H1 (cell line): ENCODE measurements around the gene AHRR. TPM values are rescaled to one million over a fixed set of nuclear protein-coding genes. Genes with fewer than 3 reads are reported as not detected.
A peak's percentile ranks its signal among the peaks of the same experiment; 100 is the strongest.

Source experiments
- CTCF ChIA-PET: fragments of 300-600 bp; sonication (Branson Sonifier 250); formaldehyde crosslinking; loops from one replicate; lab custom pipeline; 2021; ENCODE audit not compliant: partially characterized antibody; lab: Charles Lee
- POLR2A ChIA-PET: fragments of 300-600 bp; sonication (Branson Sonifier 250); formaldehyde crosslinking; loops from one replicate; lab custom pipeline; 2021; ENCODE audit warnings: inconsistent platforms; ENCODE audit not compliant: partially characterized antibody; lab: Charles Lee
- DNase-seq, 2 experiments: peaks; one replicate each; pipeline versions ENCODE4 v3.0.0 to v3.0.0-alpha.2; 2010 to 2022; ENCODE audit warnings: low spot score in 2 of 2, low read depth in 1 of 2, mixed read lengths in 1 of 2
- FAIRE-seq: peaks from 2 replicates; lab custom pipeline; 2011; peaks lifted over from hg19 to GRCh38; lab: Jason Lieb, UNC
- H2AFZ ChIP-seq: 2 replicates; pipeline ENCODE4 v1.8.1; 2012; ENCODE audit warnings: low read length, inconsistent platforms
- H2AK5ac ChIP-seq: 2 replicates; pipeline ENCODE4 v1.6.1; 2013; ENCODE audit warnings: low read depth, low read length
- H2BK120ac ChIP-seq: replicated peaks from 2 replicates; pipeline ENCODE3; 2013; ENCODE audit warnings: low read depth, low read length, inconsistent platforms
- H2BK12ac ChIP-seq: 2 replicates; pipeline ENCODE4 v1.6.1; 2013; ENCODE audit warnings: low read depth, low read length
- H2BK15ac ChIP-seq: 2 replicates; pipeline ENCODE4 v1.6.1; 2013; ENCODE audit warnings: low read length
- H2BK20ac ChIP-seq: 2 replicates; pipeline ENCODE4 v1.6.1; 2013; ENCODE audit warnings: low read length
- H2BK5ac ChIP-seq: 2 replicates; pipeline ENCODE4 v1.6.1; 2013; ENCODE audit warnings: low read depth, low read length
- H3K14ac ChIP-seq: 2 replicates; pipeline ENCODE4 v1.6.1; 2013; ENCODE audit warnings: inconsistent platforms; ENCODE audit not compliant: insufficient read length
- H3K18ac ChIP-seq: 2 replicates; pipeline ENCODE4 v1.6.1; 2013; ENCODE audit warnings: low read length; ENCODE audit errors: extremely low read depth
- H3K23ac ChIP-seq: 2 replicates; pipeline ENCODE4 v1.6.1; 2013; ENCODE audit warnings: inconsistent platforms; ENCODE audit not compliant: insufficient read length
- H3K23me2 ChIP-seq: 2 replicates; pipeline ENCODE4 v1.6.1; 2013; ENCODE audit warnings: low read depth, low read length
- H3K27ac ChIP-seq: 2 replicates; pipeline ENCODE4 v1.6.1; 2011; ENCODE audit warnings: low read depth, low read length, inconsistent platforms
- H3K27me3 ChIP-seq, 4 experiments: replicated peaks in 1 of 4; 1 replicate in 1 of 4; 2 replicates in 3 of 4; pipeline versions ENCODE4 v1.6.1 to v1.8.1; 2011 to 2013; ENCODE audit warnings: low read length in 3 of 4, mild to moderate bottlenecking in 3 of 4, inconsistent platforms in 2 of 4, mixed read lengths in 2 of 4, moderate library complexity in 1 of 4; ENCODE audit not compliant: control insufficient read depth in 3 of 4, insufficient read depth in 3 of 4; ENCODE audit errors: extremely low read depth in 1 of 4
- H3K36me3 ChIP-seq, 4 experiments: 2 replicates each; pipeline versions ENCODE4 v1.6.1 to v1.8.1; 2011 to 2013; ENCODE audit warnings: mild to moderate bottlenecking in 4 of 4, low read length in 3 of 4, moderate library complexity in 2 of 4, control low read depth in 1 of 4, inconsistent platforms in 1 of 4; ENCODE audit not compliant: insufficient read depth in 4 of 4, control insufficient read depth in 2 of 4
- H3K4ac ChIP-seq: replicated peaks from 2 replicates; pipeline ENCODE3; 2013; ENCODE audit warnings: low read length, low read depth, mixed read lengths, inconsistent platforms; ENCODE audit not compliant: insufficient read length
- H3K4me1 ChIP-seq, 4 experiments: replicated peaks in 1 of 4; 1 replicate in 1 of 4; 2 replicates in 3 of 4; pipeline versions ENCODE4 v1.6.1 to v1.8.1; 2011 to 2013; ENCODE audit warnings: low read length in 3 of 4, inconsistent platforms in 2 of 4, mixed read lengths in 1 of 4; ENCODE audit not compliant: insufficient read depth in 4 of 4, control insufficient read depth in 3 of 4
- H3K4me2 ChIP-seq, 2 experiments: 2 replicates each; pipeline versions ENCODE4 v1.6.1 to v1.8.1; 2011 to 2013; ENCODE audit warnings: low read depth in 2 of 2, low read length in 2 of 2, control low read depth in 1 of 2, inconsistent platforms in 1 of 2, mild to moderate bottlenecking in 1 of 2; ENCODE audit not compliant: insufficient read depth in 1 of 2
- H3K4me3 ChIP-seq, 4 experiments: fragments of 200-600, 300-600 bp in 1 of 4; sonication (generic), shearing (Covaris generic), sonication (Bioruptor Twin) in 1 of 4; 2 replicates each; pipeline versions ENCODE4 v1.5.1 to v1.8.1; 2011 to 2016; ENCODE audit warnings: low read length in 4 of 4, low read depth in 3 of 4, control low read depth in 2 of 4, inconsistent platforms in 2 of 4, mild to moderate bottlenecking in 2 of 4, mixed read lengths in 1 of 4, moderate library complexity in 1 of 4; ENCODE audit not compliant: insufficient read depth in 2 of 4; ENCODE audit errors: extremely low read depth in 1 of 4
- H3K56ac ChIP-seq: replicated peaks from 2 replicates; pipeline ENCODE3; 2013; ENCODE audit warnings: low read depth, mild to moderate bottlenecking, mixed read lengths, low read length, inconsistent platforms; ENCODE audit not compliant: insufficient read length
- H3K79me1 ChIP-seq: 2 replicates; pipeline ENCODE4 v1.6.1; 2013; ENCODE audit warnings: low read depth, low read length, control low read depth
- H3K79me2 ChIP-seq, 2 experiments: 2 replicates each; pipeline versions ENCODE4 v1.6.1 to v1.8.1; 2012 to 2013; ENCODE audit warnings: low read length in 2 of 2, mild to moderate bottlenecking in 2 of 2, inconsistent platforms in 1 of 2; ENCODE audit not compliant: insufficient read depth in 2 of 2, control insufficient read depth in 1 of 2
- H3K9ac ChIP-seq, 4 experiments: replicated peaks in 1 of 4; 1 replicate in 1 of 4; 2 replicates in 3 of 4; pipeline versions ENCODE4 v1.6.1 to v1.8.1; 2011 to 2013; ENCODE audit warnings: low read depth in 3 of 4, low read length in 3 of 4, control low read depth in 2 of 4, mild to moderate bottlenecking in 2 of 4, moderate library complexity in 2 of 4, inconsistent platforms in 1 of 4; ENCODE audit errors: extremely low read depth in 1 of 4
- H3K9me3 ChIP-seq, 2 experiments: 2 replicates each; pipeline versions ENCODE4 v1.6.1 to v1.8.1; 2012 to 2013; ENCODE audit warnings: mild to moderate bottlenecking in 2 of 2, moderate library complexity in 2 of 2, control low read depth in 1 of 2, inconsistent platforms in 1 of 2, low read depth in 1 of 2, low read length in 1 of 2, mixed read lengths in 1 of 2; ENCODE audit not compliant: insufficient read depth in 2 of 2
- H4K20me1 ChIP-seq, 2 experiments: replicated peaks in 1 of 2; 2 replicates each; pipeline versions ENCODE3 to v1.8.1; 2011 to 2013; ENCODE audit warnings: inconsistent platforms in 2 of 2, low read length in 2 of 2, mild to moderate bottlenecking in 1 of 2; ENCODE audit not compliant: insufficient read depth in 2 of 2, control insufficient read depth in 1 of 2
- H4K5ac ChIP-seq: 2 replicates; pipeline ENCODE4 v1.6.1; 2013; ENCODE audit warnings: low read length, low read depth, mixed read lengths, inconsistent platforms; ENCODE audit not compliant: insufficient read length
- H4K8ac ChIP-seq: 2 replicates; pipeline ENCODE4 v1.8.0; 2013; ENCODE audit warnings: mild to moderate bottlenecking, moderate library complexity, low read length, inconsistent platforms; ENCODE audit not compliant: insufficient read depth; ENCODE audit errors: extremely low read depth
- H4K91ac ChIP-seq: replicated peaks from 2 replicates; pipeline ENCODE3; 2013; ENCODE audit warnings: low read length, mixed read lengths, inconsistent platforms; ENCODE audit not compliant: insufficient read length
- BRCA1 ChIP-seq: IDR thresholded peaks from 2 replicates; pipeline ENCODE4 v1.6.1; 2012; ENCODE audit warnings: low read depth, low read length, improper control_type of control experiment
- CHD2 ChIP-seq: IDR thresholded peaks from 2 replicates; pipeline ENCODE4 v1.6.1; 2012; ENCODE audit warnings: low read length, improper control_type of control experiment
- EP300 ChIP-seq, 2 experiments: IDR thresholded peaks; 1 replicate in 1 of 2; 2 replicates in 1 of 2; pipeline ENCODE4 v1.6.1; 2011 to 2012; ENCODE audit warnings: low read depth in 2 of 2, low read length in 2 of 2, mild to moderate bottlenecking in 2 of 2, borderline replicate concordance in 1 of 2, inconsistent platforms in 1 of 2, moderate library complexity in 1 of 2
- HDAC6 ChIP-seq: IDR thresholded peaks from one replicate; pipeline ENCODE4 v1.7.1; 2012; ENCODE audit warnings: low read depth, mild to moderate bottlenecking, inconsistent platforms, low read length, moderate library complexity
- RFX5 ChIP-seq: IDR thresholded peaks from 2 replicates; pipeline ENCODE4 v1.6.1; 2011; ENCODE audit warnings: low read depth, low read length, improper control_type of control experiment, borderline replicate concordance
- TBP ChIP-seq: IDR thresholded peaks from 2 replicates; pipeline ENCODE4 v1.6.1; 2011; ENCODE audit warnings: low read depth, low read length, improper control_type of control experiment
- TCF12 ChIP-seq: IDR thresholded peaks from 2 replicates; pipeline ENCODE4 v1.6.1; 2011; ENCODE audit warnings: low read depth, mild to moderate bottlenecking, low read length
- WGBS, 2 experiments: shearing (Covaris generic) in 1 of 2; methylation state at CpG; one replicate each; pipeline versions ENCODE4 v1.1.6 to v1.1.7; 2013 to 2015; ENCODE audit warnings: low lambda C conversion rate in 2 of 2, mixed read lengths in 2 of 2, inconsistent platforms in 1 of 2, low coverage in 1 of 2, missing lambda C conversion rate in 1 of 2; ENCODE audit not compliant: insufficient replicate concordance in 2 of 2, insufficient coverage in 1 of 2, insufficient read length in 1 of 2; ENCODE audit errors: extremely low coverage in 1 of 2, missing lambda C conversion rate in 1 of 2; 5-methylcytosine and 5-hydroxymethylcytosine counted together
- polyA plus RNA-seq, 7 experiments: library from polyadenylated mRNA; depleted of rRNA in 3 of 7; stranded (reverse) in 5 of 7; unstranded in 2 of 7; fragments of >200 nt in 5 of 7; fragments of 200-250 nt in 2 of 7; gene quantifications; 1 replicate in 5 of 7; 2 replicates in 1 of 7; 4 replicates in 1 of 7; pipeline versions ENCODE4 v1.2.1 to v1.2.3, GENCODE V29; 2011 to 2013; ENCODE audit warnings: missing spikeins in 2 of 7, mixed read lengths in 2 of 7
- total RNA-seq: library from RNA; stranded (reverse); fragmentation: NEBNext Ultra II Directional; extraction: Animal tissue kit (Norgen Biotek cat#: 25700); gene quantifications from 2 replicates; pipeline ENCODE4 v1.2.1, GENCODE V29; 2021

The AHRR gene
- total and polyA plus RNA-seq, 2 of the 8 experiments (the other 6 are each of a cell fraction or from before 2014, with no cell fraction given) = 0.41 to 0.80 TPM

- Histone ChIP-seq H3K9me3 (peaks cover 0 to 3% of the 10 kb centered on the region in 2 experiments; a peak in 1 of 4 replicates), H3K36me3 (no peaks in the 10 kb centered on the region), H3K23ac (no peak overlapping the region), H3K79me2 (no peaks in the 10 kb centered on the region), H3K56ac (peak overlapping the region; percentile 90), H3K4me3 (no peak overlapping the region), H2AFZ (no peak overlapping the region), H3K23me2 (peaks cover 10% of the 10 kb centered on the region; the same call in 1 of the 2 replicates), H3K4me2 (no peak overlapping the region), H2BK20ac (no peak overlapping the region), H3K79me1 (no peaks in the 10 kb centered on the region), H4K20me1 (peaks cover 0 to 4% of the 10 kb centered on the region in 2 experiments), H4K91ac (no peak overlapping the region), H2BK12ac (no peak overlapping the region), H3K9ac (no peak overlapping the region), H3K18ac (no peak overlapping the region), H3K4me1 (peaks cover 0 to 3% (median 1%) of the 10 kb centered on the region in 4 experiments; a peak in 2 of 7 replicates), H3K27me3 (no peaks in the 10 kb centered on the region), H2BK120ac (no peak overlapping the region), H2AK5ac (no peak overlapping the region), H2BK15ac (no peak overlapping the region), H2BK5ac (no peak overlapping the region), H3K27ac (no peak overlapping the region), H3K14ac (no peak overlapping the region), H3K4ac (no peak overlapping the region), H4K8ac (no peak overlapping the region), H4K5ac (no peak overlapping the region)
- DNase-seq (no peak), FAIRE-seq (no peak)
- CTCF ChIA-PET = interaction anchor here (0.6 to 9.7 kb wide), 6 partner anchors 10 to 113 kb away, joined by 3 to 99 read pairs (median 6); partner anchors contain the start of gene AHRR
- WGBS, 2 experiments = 62 to 100% methylated on average over 1 to 3 of the region's 3 CpGs
- POLR2A ChIA-PET = no interaction called here
- no peak for TF ChIP-seq EP300 (IDR thresholded peaks at IDR 0.05; ENCODE audit: borderline replicate concordance in 1 of 2, low read depth in 2 of 2, low read length in 2 of 2)
- TF ChIP-seq RFX5 = no peak
- no peak for TF ChIP-seq TCF12
- no peak for TF ChIP-seq HDAC6
- TF ChIP-seq BRCA1 = no peak
- TF ChIP-seq CHD2 = no peak
- no peak for TF ChIP-seq TBP
Observed at GRCh38 chr5:426392-426976, 105.0 kb downstream of the AHRR start.
